ENCODE measurements around the gene SLC25A26. TPM values are rescaled to one million over a fixed set of nuclear protein-coding genes. Genes with fewer than 3 reads are reported as not detected.

The SLC25A26 gene
- total and polyA plus RNA-seq, 2 of the 13 experiments (the other 11 are each of a cell fraction or from before 2014, with no cell fraction given), result 23.1 to 32.7 TPM

DNA sequence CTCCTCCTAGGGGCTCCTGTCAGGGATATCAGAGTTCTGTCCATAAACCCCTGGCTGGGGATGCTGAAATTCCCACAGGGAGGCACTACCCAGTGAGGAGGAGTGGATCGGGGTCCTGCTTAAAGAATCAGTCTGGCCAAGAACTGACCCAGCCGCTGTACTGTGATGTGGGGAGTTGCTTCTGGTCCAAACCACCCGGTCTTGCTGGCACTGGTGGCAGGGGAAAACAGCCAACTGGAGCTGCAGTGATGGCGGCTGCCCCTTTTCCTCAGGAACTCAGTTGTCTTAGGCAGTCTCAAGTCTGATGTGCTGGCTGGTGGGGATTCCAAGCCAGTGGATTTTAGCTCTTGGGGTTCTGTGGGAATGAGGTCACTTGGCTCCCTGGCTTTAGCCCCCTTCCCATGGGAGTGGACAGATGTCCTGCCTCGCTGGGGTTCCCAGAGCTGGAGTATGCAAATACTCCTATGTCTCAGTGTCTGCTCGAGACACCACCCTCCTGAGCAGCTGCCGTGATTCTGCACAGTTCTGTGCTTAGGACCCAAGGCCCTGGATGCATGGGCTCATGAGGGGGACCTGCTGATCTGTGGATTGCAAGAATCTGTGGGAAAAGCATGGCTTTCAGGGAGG, 97.1 kb downstream of the SLC25A26 start:
- H3K9ac ChIP-seq (ENCODE audit: insufficient read depth, low read depth, low read length), result no peak overlapping the region
- BruUV-seq (replicated peaks), result no TSS peak
- ChIA-PET POLR2A (no interaction called here), CTCF (ENCODE audit: low intra/inter-chr PET ratio, low total read pairs) (no interaction called here)
- H3K79me2 ChIP-seq (ENCODE audit: insufficient read depth, low read length), result no peaks in the 10 kb centered on the region
- no peaks in the 10 kb centered on the region for H4K20me1 ChIP-seq (ENCODE audit: insufficient read depth, low read length)
- DNase-seq (ENCODE audit: low spot score), result no peak
- no peaks in the 10 kb centered on the region for H3K36me3 ChIP-seq (replicated peaks in 1 of 2; ENCODE audit: control insufficient read depth in 1 of 2, insufficient read depth in 2 of 2, low read length in 2 of 2)
- no peaks in the 10 kb centered on the region for H3K27me3 ChIP-seq (ENCODE audit: control insufficient read depth in 1 of 2, insufficient read depth in 2 of 2, low read length in 2 of 2)
- in situ Hi-C loops (cut with HindIII; ENCODE audit: extremely low pct_ligation_motif_present, low pct_unique_long_range_greater_than_20kb), result no loop called here
- no peaks in the 10 kb centered on the region for H3K9me3 ChIP-seq (ENCODE audit: low read length)
- FAIRE-seq, result no peak
- no peak overlapping the region for H2AFZ ChIP-seq (ENCODE audit: low read length)
- intact Hi-C loops (cut with micrococcal nuclease; ENCODE audit: unreplicated experiment), result no loop called here
- H3K27ac ChIP-seq (ENCODE audit: extremely low read length, insufficient read depth, low read length), result no peak overlapping the region
- no peak for ATAC-seq
- no peak overlapping the region for H3K4me2 ChIP-seq (ENCODE audit: low read depth, low read length)
- H3K4me1 ChIP-seq (ENCODE audit: insufficient read depth, low read length), result no peaks in the 10 kb centered on the region
- WGBS (ENCODE audit: low lambda C conversion rate), result 100% methylated on average over 2 of the region's 7 CpGs
- TF ChIP-seq NFE2 (CRISPR knock-in tag; IDR thresholded peaks at IDR 0.05), result no peak
- TF ChIP-seq BATF2 (CRISPR knock-in tag; IDR thresholded peaks at IDR 0.05), result no peak
- no peak for TF ChIP-seq MNT (IDR thresholded peaks at IDR 0.05)
- no peak for TF ChIP-seq NKX3-1 (CRISPR knock-in tag; IDR thresholded peaks at IDR 0.05)
- no peak for TF ChIP-seq ZNF607 (CRISPR knock-in tag; IDR thresholded peaks at IDR 0.05; ENCODE audit: borderline replicate concordance)
- TF ChIP-seq, protein P1, sequence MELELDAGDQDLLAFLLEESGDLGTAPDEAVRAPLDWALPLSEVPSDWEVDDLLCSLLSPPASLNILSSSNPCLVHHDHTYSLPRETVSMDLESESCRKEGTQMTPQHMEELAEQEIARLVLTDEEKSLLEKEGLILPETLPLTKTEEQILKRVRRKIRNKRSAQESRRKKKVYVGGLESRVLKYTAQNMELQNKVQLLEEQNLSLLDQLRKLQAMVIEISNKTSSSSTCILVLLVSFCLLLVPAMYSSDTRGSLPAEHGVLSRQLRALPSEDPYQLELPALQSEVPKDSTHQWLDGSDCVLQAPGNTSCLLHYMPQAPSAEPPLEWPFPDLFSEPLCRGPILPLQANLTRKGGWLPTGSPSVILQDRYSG (CRISPR knock-in tag; IDR thresholded peaks at IDR 0.05), result no peak
- TF ChIP-seq HOXA7 (CRISPR knock-in tag; IDR thresholded peaks at IDR 0.05), result no peak
- no peak for TF ChIP-seq ZNF616 (CRISPR knock-in tag; IDR thresholded peaks at IDR 0.05; ENCODE audit: low read depth)
- no peak for TF ChIP-seq KDM3A (CRISPR knock-in tag; IDR thresholded peaks at IDR 0.05; ENCODE audit: low read depth)
- TF ChIP-seq CEBPB (IDR thresholded peaks at IDR 0.05; ENCODE audit: borderline replicate concordance, low read depth, low read length), result no peak
- H3K4me3 ChIP-seq (replicated peaks in 1 of 3; ENCODE audit: insufficient read depth in 1 of 3, low read depth in 2 of 3, low read length in 3 of 3), result no peak overlapping the region
